Stimulated activated CD8-positive, alpha-beta memory T cell treated with anti-CD3 and anti-CD28 coated beads, Interleukin-15, amount 100 ng/mL, for 4 hours (primary cell): ENCODE results near the gene RFTN1.

Experiments
- DNase-seq, 2 donors: peaks; one replicate each; pipeline ENCODE4 v3.0.0-alpha.2; 2020; ENCODE audit warnings: low read depth in 2 of 2

The RFTN1 gene

GRCh38 chr3:16528581-16528993 lies 15.1 kb upstream of the RFTN1 start:
- no peak for DNase-seq

GRCh38 chr3:16528106-16528505 lies 14.6 kb upstream of the RFTN1 start:
- DNase-seq: no peak

GRCh38 chr3:16524196-16524595 lies 10.7 kb upstream of the RFTN1 start:
- no peak for DNase-seq

GRCh38 chr3:16523778-16524177 lies 10.3 kb upstream of the RFTN1 start:
- DNase-seq: no peak

GRCh38 chr3:16522834-16523233 lies 9.3 kb upstream of the RFTN1 start:
- DNase-seq: no peak

- no peak for DNase-seq
Observed at GRCh38 chr3:16520970-16521881, 7.7 kb upstream of the RFTN1 start.

- DNase-seq: no peak
Observed at GRCh38 chr3:16520241-16520969, 6.9 kb upstream of the RFTN1 start.

GRCh38 chr3:16516695-16517481 lies 3.4 kb upstream of the RFTN1 start:
- DNase-seq: no peak

- DNase-seq: no peak
Observed at GRCh38 chr3:16515885-16516420, 2.5 kb upstream of the RFTN1 start.

- no peak for DNase-seq
Observed at GRCh38 chr3:16514755-16515353, 1.4 kb upstream of the RFTN1 start.

- no peak for DNase-seq
Observed at GRCh38 chr3:16514021-16514700, 662 bp upstream of the RFTN1 start.

- DNase-seq: no peak
Observed at GRCh38 chr3:16512435-16513140, 911 bp downstream of the RFTN1 start.

GRCh38 chr3:16511681-16512434 lies 1.6 kb downstream of the RFTN1 start:
- DNase-seq: peak; percentile 57 to 71

GRCh38 chr3:16510620-16511319 lies 2.7 kb downstream of the RFTN1 start:
- no peak for DNase-seq

- no peak for DNase-seq
Observed at GRCh38 chr3:16509721-16510619, 3.5 kb downstream of the RFTN1 start.

GRCh38 chr3:16508591-16508995 lies 4.9 kb downstream of the RFTN1 start:
- no peak for DNase-seq

- no peak for DNase-seq
Observed at GRCh38 chr3:16508243-16508578, 5.3 kb downstream of the RFTN1 start.
